CD4-positive, alpha-beta T cell treated with Interleukin-6 for 4 hours (primary cell): ENCODE data around the gene LYPD3.

Experiments
- DNase-seq: peaks from one replicate; pipeline ENCODE4 v3.0.0-alpha.2; 2020; ENCODE audit warnings: mixed read lengths

Gene LYPD3

GRCh38 chr19:43430142-43430710, 35.2 kb downstream of the LYPD3 start:
- peak; percentile 25 for DNase-seq

DNA sequence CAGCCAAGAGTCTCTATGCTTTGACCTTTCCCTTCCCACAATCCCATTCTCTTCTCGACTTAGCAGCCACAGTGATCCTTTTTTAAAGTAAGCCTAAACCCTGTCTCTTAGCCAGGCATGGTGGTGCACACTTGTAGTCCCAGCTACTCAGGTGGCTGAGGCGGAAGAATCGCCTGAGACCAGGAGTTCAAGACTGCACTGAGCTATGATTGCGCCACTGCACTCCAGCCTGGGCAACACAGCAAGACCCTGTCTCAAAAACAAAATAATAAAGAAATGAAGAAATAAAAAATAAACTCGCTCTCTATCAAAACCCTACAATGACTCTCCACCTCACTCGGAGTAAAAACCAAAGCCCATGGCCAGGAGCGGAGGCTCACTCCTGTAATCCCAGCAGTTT, 36.0 kb downstream of the LYPD3 start:
- no peak for DNase-seq

GRCh38 chr19:43425567-43426392, 39.6 kb downstream of the LYPD3 start:
- DNase-seq = no peak

- DNase-seq = no peak
Measured at GRCh38 chr19:43423779-43424178, 41.6 kb downstream of the LYPD3 start.

- DNase-seq = no peak
Measured at GRCh38 chr19:43422689-43423066, 42.7 kb downstream of the LYPD3 start.

- no peak for DNase-seq
Measured at GRCh38 chr19:43422000-43422688, 43.3 kb downstream of the LYPD3 start.

GRCh38 chr19:43420954-43421353, 44.5 kb downstream of the LYPD3 start:
- DNase-seq = no peak

DNA sequence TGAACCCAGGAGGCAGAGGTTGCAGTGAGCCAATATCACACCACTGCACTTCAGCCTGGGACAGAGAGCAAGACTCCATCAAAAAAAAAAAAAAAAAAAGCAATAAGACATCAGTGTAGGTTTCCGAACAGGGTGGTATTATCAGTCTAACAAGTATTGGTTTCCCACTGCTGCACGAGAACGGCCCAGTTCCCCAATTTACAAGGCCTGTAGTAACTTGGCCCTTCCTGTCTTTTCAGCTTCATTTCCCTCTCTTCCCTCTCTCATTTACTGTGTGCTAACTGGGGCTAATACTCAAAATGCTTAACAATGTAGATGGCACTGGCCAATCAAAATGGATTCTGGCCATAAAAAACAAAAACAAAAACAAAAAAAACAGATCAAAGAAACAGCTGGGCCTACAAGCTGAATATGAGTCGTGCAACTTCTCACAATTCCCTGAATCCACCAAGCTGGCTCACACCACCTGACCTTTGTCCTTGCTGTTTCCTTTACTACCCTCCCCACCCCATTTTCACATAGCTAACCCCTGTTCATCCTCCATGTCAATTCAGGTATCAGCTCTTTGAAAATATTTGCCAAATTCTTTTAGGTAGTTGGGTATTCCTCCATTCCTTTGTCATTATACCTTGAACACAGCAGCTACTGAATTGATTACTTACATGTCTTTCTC, 48.3 kb downstream of the LYPD3 start:
- no peak for DNase-seq

DNA sequence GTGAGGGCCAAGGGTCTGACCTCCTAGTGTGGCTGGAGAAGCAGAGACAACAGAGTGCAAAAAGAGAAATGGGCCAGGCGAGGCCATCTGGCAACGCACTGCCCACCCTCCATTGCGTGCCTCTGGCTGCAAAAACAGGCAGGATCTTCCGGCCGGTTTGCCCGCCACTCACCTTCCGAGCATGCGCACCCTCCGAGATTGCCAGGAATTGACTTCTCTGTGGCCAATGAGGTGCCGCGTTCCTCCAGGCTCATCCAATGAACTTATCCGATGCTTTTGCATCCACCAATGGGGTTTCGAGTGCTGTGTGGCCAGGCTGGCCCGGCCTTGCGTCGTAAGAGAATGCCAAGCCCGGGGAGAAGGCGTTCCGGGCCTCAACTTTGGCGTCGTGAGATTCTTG, 50.9 kb downstream of the LYPD3 start, which contains the start of gene TEX101:
TSS of gene TEX101 (plus strand) at position 337 of the 400 bp plus-strand sequence. CDS start 1,030 bp downstream, outside the sequence.
- no peak for DNase-seq

GRCh38 chr19:43412441-43412840, 53.0 kb downstream of the LYPD3 start:
- DNase-seq = no peak
